GM19035 (cell line): Measurements from ENCODE around the gene MIGA1.
"Not testable (repeated sequence)": the region's sequence is repeated elsewhere in the genome, so short reads cannot be mapped to it uniquely, and the experiment has no call there.

Source experiments
- ATAC-seq: cut with Tn5 transposase; IDR thresholded peaks from one replicate; pipeline ENCODE4 v1.9.1; 2021; ENCODE audit not compliant: unreplicated experiment

Gene MIGA1

DNA sequence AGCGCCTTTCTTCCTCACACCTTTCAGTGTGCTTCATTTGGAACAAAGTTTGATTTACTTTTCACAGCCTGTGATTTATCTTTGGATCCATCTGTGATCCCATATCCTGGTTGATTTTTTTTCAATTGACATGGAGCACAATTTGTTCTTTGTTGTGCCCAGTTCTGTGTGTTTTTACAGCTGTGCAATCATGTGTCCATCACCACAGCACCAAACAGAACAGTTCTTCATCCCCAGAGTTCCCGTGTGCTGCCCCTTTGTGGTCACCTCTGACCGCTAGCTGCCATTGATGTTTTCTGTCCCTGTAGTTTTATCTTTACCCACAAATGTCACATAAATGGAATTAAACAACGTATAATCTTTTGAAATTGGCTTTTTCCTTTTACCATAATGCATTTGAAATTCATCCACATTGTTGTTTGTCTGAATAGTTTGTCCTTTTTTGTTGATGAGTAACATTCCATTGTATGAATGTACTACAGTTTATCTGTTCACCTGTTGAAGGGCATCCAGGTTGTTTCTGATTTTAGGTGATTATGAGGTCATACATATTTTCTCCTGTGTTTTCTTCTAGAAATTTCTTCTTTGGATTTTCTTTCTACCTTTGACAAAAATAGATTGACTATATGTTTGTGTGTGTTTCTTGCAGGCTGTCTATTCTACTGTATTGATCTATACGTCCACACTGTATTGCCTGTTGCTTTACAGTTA, 17.4 kb downstream of the MIGA1 start:
- no peak for ATAC-seq

GRCh38 chr1:77797991-77798390, 18.5 kb downstream of the MIGA1 start:
- ATAC-seq = no peak

GRCh38 chr1:77802026-77802425, 22.6 kb downstream of the MIGA1 start:
- no peak for ATAC-seq

- no peak for ATAC-seq
Observed at GRCh38 chr1:77803371-77803770, 23.9 kb downstream of the MIGA1 start.

- ATAC-seq = not testable (repeated sequence)
Observed at GRCh38 chr1:77809787-77810462, 30.5 kb downstream of the MIGA1 start.

DNA sequence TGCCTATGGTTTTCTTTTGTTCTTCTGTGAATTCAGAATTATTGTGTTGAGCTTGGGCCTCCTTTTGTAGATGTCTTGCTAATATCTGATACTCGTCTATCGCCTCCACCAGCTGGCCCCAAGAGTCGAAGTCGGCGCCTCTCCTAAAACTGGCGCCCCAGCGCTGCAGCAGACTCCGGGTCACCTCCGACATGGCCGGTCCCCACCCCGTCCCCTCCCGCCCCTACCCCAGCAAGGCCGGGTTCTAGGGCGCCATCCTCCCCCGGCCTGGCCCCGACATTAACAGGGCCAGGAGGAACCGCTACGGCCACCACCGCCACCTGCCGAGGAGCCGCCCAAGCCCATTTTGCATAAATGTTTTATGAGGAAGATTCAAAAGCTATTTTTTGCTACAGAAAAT, 32.1 kb downstream of the MIGA1 start:
- not testable (repeated sequence) for ATAC-seq

- no peak for ATAC-seq
Observed at GRCh38 chr1:77817368-77818209, 38.1 kb downstream of the MIGA1 start.

- no peak for ATAC-seq
Observed at GRCh38 chr1:77820121-77820520, 40.7 kb downstream of the MIGA1 start.

GRCh38 chr1:77824079-77824478, 44.6 kb downstream of the MIGA1 start:
- no peak for ATAC-seq

DNA sequence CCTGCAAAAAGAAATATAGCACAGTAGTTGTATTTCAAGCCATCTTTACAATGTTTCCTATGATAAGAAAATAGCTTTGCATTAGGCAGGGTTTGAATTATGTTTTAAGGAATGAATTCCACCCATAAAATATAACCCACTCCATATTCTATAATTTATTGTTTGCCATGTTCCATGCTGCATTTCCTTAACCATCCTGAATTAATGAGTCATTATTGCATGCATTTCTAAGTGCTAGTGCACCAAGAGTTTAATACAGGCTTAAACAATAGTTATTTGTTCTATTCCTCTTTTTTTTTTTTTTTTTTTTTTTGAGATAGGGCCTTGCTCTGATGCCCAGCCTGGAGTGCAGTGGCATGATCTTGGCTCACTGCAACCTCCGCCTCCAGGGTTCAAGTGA, 45.2 kb downstream of the MIGA1 start:
- no peak for ATAC-seq

DNA sequence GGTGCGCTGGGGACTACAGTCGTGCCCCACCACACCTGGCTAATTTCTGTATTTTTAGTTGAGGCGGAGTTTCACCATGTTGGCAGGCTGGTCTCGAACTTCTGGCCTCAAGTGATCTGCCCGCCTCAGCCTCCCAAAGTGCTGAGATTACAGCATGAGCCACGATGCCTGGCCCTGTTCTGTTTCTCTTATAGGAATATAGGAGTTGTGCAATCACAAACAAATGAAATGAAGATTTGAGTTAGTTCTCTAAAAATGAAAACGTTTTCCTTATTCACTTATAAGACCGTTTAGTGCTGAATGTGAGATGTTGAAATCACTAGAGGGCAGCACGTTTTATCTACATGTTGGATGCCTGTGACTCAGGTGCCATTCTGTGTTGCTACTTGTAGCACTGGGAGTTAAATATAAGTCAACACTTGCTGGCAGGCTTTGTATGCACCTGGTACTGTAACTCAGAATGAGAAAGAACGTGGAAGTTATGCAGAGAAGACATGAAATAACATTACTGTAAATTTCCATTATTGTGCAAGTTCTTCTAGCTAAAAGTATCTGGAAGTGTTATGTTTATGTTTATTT, 45.8 kb downstream of the MIGA1 start:
- no peak for ATAC-seq

- not testable (repeated sequence) for ATAC-seq
Observed at GRCh38 chr1:77826851-77827250, 47.4 kb downstream of the MIGA1 start.

DNA sequence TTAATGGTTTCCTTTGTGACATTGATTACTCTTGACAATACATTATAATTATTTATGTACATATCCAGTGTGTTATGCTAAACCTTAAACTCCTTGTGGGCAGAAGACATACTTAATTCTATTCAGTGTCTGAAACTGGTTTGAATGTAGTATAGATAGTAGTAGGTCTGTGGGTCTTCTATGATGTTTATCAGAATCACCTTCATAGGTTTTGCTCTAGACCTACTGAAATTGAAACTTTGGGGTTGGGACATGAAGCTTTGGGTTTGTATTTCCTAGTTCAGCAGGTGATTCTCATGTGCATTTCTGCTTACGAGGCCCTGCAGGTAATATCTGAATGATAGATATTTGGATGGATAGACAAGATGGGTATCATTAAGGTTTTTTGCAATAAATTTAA, 48.6 kb downstream of the MIGA1 start:
- no peak for ATAC-seq

DNA sequence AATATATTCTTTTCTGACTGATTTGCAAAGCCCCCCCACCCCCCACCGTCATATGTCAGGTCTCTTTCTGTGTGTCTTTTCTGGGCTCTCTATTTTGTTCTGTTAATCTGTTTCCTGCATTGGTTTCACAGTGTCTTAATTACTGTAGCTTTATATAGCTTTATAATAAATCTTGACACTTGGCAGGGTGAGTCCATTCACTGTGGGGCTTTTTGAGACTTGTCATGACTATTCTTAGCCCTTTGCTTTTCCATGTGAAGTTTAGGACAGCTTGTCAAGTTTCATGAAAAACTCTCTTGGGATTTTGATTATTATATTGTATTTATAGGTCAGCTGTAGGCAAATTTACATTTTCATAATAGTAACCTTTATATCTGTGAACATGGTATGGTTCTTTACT, 50.4 kb downstream of the MIGA1 start:
- ATAC-seq = no peak

- no peak for ATAC-seq
Observed at GRCh38 chr1:77830946-77831345, 51.5 kb downstream of the MIGA1 start.

DNA sequence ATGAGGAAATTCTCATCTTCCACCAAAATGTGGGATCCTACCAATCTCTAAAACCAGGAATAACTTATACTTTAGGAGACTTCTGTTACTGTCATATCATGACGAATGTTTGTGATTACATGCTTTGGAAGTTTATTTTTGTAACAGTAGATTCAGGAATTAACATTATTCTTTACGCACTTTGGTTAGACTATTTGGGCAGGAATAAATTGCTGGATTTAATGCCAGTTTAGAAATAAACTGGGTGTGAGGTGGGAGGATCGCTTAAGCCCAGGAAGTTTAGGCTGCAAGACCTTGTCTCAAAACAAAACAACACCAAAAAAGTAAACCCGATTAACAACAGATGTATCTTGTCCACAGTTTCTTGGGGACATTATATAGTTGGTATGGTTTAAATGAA, 52.1 kb downstream of the MIGA1 start:
- ATAC-seq = no peak

DNA sequence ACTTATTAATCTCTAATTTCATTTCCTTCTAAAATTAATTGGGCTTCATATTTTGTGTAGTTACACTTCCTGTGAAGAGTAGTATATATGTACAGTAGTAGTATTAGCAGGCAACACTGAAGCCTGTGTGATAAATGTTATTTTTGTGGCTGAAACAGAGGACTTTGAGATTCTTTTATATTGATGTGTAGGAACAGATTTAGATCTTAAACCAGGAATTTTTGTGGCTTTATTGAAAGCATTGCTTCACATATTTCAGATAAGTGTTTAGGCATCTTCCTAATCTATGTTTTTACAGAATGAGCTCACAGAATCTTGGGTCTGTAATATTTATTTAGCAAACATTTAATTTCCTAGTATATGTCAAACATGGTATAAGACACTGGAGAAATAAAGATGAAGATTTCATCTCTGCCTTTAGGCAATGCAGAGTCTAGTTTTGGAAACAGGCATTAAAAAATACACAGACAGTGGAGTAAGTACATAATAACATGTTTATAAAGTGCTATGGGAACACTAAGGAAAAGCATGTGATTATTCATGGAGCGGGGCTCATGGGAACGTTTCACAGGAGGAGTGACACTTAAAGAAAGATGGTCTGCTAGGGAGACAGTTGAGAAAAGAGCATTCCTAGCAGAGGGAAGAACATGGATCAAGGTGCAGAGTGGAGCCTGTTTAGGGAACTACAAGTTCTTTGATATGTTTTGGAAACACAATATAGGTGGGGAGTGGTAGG, 52.7 kb downstream of the MIGA1 start:
- ATAC-seq = no peak

DNA sequence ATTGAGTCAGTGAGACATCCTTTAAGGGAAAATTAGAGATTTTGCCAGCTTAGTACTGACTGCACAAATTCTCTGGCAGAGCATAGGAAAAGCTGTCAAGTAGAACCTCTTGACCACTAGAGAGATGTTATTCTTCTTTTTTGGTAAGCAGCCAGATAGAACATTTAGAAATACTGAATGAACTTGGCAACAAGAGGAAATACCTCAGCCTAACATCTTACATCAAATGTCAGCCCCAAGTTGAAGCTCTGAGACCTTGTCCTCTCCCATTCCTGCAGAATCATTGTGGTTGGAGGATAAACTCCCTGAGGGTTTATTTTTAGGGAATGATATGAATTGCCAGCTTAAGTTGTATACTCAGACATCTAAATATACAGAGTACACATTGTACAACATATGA, 53.5 kb downstream of the MIGA1 start:
- ATAC-seq = no peak

GRCh38 chr1:77833521-77834100, 54.2 kb downstream of the MIGA1 start:
- ATAC-seq = no peak

DNA sequence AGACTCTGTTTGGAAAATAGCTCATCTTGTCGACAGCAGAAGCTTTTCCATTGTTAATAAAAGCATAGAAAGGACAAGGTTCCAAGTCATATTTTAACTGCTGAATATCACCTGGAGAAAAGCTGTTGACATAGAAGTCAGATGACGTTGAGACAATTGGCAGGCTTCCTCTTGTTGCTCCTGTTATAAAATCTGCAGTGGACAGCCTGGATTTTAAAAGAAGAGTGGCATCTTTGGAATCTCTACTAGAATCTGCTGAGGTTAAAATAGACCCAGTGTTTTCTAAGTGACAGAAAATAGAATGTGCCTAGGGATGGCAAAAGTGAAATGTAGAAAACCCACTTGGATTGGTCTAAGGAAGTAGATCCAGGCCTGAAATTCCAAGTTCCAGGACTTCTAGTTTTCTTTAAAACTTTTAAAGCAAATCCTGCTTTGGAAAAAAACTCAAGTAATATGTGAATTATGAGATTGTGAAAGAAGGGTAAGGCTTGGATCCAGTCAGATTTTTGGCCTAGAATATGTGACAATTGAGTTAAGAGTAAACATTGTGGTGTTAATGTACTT, 55.4 kb downstream of the MIGA1 start:
- no peak for ATAC-seq
